LHCN-M2 (cell line): ENCODE results near the gene DLGAP4. TPM values are rescaled to one million over a fixed set of nuclear protein-coding genes. Genes with fewer than 3 reads are reported as not detected.
"Not testable (repeated sequence)": the region's sequence is repeated elsewhere in the genome, so short reads cannot be mapped to it uniquely, and the experiment has no call there.

ENCODE experiments used
- DNase-seq: peaks from one replicate; pipeline ENCODE4 v3.0.0-alpha.2; 2012; ENCODE audit warnings: low read depth
- total RNA-seq: library from RNA; depleted of rRNA; stranded (reverse); fragments of >200 nt; gene quantifications from 2 replicates; pipeline ENCODE4 v1.2.3, GENCODE V29; 2014

DLGAP4 gene
- total RNA-seq, 1 experiment from 2014 or later = 17.2 TPM

DNA sequence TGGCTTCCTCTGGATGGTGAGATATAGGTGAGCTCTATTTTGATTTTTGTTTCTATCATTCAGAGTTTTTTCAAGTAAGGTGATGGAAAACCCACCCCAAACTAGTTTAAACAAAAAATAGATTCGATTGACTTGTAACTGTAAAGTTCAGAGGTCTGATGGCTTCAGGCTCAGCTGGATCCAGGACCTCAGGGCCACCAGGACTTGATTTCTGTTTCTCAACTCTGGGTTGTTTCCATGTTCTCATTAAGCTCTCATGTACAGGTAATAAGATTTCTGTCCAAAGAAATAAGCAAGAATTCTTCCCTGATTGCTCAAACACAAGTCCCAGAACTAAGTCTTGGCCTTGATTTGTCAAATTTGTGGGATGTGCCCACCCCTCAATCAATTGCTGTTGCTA is 67.0 kb downstream of the DLGAP4 start:
- DNase-seq = no peak

DNA sequence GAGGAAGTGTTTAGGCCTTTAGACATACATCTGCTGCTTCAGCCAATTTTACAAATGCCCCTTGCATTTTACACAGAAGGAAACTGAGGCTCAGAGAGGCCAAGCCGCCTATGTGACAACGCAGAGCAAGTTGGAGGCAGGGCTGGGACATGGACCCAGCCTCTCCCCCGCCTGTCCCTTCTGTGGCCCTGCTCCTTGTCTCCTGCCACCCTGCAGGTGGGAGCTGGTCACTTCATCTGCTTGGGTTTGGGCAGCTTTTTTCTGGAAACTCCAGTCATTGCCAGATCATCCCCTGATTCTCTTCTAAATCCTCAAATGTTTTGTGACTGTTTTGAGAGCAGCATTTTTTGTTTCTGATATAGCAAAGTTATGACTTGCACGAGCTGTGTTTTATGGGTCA is 68.9 kb downstream of the DLGAP4 start:
- DNase-seq = no peak

DNA sequence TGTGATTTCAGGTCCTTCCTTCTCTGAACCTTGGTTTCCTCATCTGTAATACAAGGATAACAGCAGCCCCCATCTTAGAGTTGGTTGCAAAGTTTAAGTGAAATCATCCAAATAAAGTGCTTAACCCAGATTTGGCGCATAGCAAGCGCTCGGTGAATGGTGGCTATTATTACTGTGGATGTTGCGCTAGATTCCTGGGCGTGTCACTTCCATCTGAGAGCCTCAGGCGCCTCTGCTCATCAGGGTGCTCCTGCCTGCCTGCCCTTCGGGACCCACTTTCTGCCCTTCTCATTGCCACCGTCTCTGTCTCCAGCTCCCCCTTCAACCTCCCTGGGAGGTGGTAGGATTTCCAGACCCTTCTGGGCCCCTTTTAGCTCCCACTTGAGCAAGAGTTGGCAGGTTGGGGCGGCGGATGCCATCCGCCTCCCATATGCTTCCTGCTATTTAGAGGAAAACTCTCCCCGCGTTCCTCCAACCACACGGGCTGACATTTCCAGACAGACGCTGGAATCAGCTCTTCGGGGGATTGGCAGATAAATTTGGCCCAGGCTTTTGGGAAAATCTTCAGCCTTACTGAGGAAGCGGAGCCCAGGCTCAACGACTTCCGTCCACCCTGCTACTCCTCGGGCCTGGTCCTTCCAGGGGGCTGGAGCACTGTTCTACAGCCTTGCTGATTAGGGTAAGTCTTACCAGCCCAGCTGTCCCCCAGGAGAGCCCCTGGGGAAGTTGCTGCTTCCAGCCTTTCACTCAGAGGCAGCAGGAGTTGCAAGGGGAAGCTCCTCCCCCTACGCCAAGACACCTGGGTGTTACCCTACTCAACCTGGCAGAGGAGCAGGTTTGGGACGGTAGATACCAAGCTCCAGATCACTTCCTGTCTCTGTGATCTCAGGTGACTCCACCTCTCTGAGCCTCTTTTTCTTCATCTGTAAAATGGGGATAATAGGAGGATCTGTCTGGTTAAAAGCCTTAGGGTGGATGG is 71.5 kb downstream of the DLGAP4 start:
- DNase-seq = no peak

GRCh38 chr20:36378686-36379085 is 72.5 kb downstream of the DLGAP4 start:
- DNase-seq = no peak

GRCh38 chr20:36379914-36380313 is 73.8 kb downstream of the DLGAP4 start:
- not testable (repeated sequence) for DNase-seq

GRCh38 chr20:36384022-36384619 is 78.0 kb downstream of the DLGAP4 start:
- peak; percentile 44 for DNase-seq

DNA sequence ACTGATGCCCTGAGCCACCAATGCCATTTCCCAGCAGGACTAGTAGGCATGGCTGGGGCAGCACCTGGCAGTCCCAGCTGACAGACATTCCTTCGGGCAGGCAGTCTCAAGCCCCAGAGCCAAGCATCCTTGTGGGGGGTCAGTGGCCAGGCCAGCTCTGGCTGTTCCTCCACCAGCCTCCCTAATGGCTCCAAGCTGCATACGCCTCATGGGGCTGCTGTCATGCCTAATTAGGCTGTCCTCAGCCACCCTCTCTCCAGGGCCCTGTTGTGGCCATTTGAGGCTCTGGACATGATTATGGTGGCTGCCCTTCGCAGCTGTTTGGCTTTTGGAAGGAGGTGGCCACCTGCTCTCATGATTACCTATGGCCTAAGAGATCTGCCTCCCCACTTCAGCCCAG is 79.4 kb downstream of the DLGAP4 start:
- no peak for DNase-seq

- DNase-seq = no peak
Measured at GRCh38 chr20:36386236-36386635, 80.1 kb downstream of the DLGAP4 start.

DNA sequence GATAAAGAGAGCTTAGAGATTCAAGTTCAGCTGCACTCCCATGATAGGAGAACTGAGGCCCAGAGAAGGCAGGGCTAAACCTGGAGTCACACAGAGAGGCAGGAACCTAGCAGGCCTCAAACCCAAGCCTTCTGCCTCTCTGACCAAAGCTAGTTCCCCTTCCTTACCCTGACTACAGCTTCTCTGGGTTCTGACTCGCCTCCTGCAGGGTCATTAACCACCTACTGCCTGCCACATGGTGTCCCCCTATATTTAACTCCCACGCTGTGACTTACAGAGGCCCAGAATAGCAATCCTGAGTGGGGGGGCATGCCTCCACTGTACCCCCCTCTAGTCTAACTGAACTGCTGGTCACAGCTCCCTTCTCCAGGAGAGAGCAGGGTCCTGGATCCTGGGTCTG is 84.1 kb downstream of the DLGAP4 start:
- no peak for DNase-seq

DNA sequence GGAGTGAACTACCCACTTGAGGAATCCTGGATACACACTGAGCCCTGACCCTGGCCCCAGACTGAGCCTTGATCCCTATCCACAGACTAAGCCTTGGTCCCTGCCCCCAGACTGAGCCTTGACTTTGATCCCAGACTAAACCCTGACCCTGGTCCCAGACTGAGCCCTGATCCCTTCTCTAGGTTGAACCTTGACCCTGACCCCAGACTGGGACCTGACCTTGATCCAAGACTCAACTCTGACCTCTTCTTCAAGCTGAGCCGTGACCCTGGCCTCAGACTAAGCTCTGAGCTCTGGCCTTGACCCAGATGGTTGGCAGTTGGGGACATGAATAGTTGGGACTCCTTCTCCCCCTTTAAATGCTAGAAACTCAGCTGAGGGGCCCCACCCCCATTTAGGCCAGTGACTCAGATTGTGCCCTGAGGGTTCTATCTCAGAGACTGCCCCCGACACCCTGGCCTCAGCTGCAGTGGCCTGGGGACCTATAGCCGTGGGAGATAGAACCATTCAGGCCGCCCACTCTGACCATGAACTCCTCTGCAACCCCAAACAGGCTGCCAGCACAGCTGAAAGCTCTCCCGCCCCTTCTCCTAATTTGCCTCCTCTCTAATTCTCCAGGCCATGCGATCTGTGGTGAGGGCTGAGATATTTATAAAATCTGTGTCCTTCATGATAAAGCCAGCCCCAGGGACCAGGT is 84.7 kb downstream of the DLGAP4 start:
- no peak for DNase-seq

DNA sequence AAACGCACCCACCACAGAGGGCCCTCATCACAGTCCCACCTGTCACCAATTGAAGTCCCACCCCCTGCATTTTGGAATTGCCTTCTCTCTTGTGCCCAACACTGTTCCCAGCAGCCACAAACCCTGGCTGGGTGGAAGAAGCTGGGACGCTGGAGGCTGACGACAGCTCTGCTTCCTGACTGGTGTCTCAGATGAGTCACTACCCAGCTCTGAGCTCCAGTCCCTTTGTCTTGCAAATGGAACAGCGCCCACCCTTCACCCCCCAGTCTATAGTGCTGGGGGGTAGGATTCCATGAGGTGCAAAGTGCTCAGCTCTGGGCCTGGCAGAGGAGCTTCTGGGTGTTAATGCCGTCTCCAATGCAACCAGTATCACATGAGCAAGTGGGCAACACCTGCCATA is 85.3 kb downstream of the DLGAP4 start:
- DNase-seq = no peak

DNA sequence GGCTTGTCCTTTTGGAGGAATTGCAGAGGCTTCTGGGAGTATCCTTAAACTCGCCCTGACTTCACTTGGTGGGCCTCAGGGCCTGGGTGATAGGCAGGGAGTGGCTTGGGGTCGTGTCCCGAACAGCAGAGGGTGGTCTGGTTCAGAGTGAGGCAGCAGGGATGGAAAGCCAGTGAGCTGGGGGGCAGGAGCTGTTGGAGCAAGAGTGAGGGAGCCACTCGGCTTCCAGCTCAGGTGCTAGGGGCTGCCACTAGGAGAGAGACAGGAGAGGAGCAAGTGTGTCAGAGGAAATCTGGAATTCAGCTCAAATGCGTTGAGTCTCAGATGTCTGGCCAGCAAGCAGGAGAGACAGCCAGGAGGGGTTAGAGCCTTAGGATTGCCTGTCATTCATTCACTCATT is 85.8 kb downstream of the DLGAP4 start:
- no peak for DNase-seq

- no peak for DNase-seq
Measured at GRCh38 chr20:36392989-36393388, 86.8 kb downstream of the DLGAP4 start.

GRCh38 chr20:36394340-36394965 is 88.3 kb downstream of the DLGAP4 start:
- DNase-seq = no peak

- DNase-seq = no peak
Measured at GRCh38 chr20:36396340-36396739, 90.2 kb downstream of the DLGAP4 start.

DNA sequence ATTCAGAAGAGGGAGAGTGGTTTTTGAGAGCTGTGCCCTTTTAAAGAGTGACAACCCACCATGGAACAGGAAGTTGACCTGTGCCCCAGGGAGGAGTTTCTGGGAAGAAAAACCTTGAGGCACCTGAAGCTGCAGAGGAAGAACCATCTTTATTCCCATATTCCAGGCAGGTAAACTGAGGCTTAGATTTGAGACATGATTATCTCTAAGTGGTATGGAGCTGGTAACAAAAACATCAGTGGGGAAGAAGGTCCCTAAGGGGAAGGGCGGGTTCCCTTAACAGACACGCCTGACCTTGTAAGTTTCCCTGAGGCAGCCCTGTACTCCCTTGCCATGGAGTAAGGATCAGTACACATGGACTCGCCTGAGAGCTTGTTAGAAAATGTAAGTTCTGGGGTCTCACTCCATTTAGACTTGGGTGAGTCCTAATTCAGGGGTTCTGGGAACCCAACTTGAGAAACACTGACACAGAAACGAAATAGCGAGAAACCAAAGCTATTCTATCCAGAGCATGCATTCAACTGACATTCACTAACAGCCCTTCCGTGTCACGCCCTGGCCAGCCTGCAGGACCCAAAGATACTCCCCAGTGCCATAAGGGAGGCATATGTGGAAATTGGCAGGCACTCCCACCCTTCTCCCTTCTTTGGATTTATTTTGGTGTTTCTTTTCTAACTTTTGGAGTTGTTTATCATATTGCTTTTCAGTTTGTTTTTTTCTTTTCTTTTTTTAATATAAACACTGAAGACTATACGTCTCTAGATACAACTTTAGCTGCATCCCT is 90.9 kb downstream of the DLGAP4 start:
- DNase-seq = no peak

DNA sequence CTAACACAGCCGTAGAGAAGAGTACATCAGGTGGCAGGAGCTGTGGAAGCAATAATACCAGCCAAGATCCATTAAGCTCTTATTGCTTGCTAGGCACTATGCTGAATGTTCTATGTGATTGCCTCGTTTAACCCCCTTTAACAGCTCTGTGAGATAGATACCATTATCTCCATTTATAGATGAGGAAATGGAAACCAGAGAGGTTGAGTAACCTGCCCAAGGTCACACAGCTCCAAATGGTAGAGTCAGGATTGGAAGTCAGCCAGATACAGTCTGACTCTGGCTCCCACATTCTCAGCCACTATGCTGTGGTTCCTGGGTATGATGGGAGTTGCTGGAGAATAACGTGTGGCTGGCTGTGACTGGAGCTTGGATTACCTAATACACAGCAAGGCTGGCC is 92.4 kb downstream of the DLGAP4 start:
- DNase-seq = no peak

GRCh38 chr20:36399147-36399968 is 93.2 kb downstream of the DLGAP4 start:
- DNase-seq = peak; percentile 52

- peak; percentile 12 for DNase-seq
Measured at GRCh38 chr20:36399969-36400545, 93.9 kb downstream of the DLGAP4 start.
